ENCODE results near the gene LCN10. TPM values are rescaled to one million over a fixed set of nuclear protein-coding genes. Genes with fewer than 3 reads are reported as not detected.

Gene LCN10
- total RNA-seq, 4 donors from 2014 or later, result 7.0 to 12.6 (median 9.8) TPM

GRCh38 chr9:136729144-136729543 is 13.6 kb downstream of the LCN10 start:
- TF ChIP-seq POLR2AphosphoS5 (IDR thresholded peaks at IDR 0.05) (no peak), EP300 (IDR thresholded peaks at IDR 0.05) (no peak), POLR2A (IDR thresholded peaks at IDR 0.05; ENCODE audit: low read depth) (no peak), CTCF (IDR thresholded peaks at IDR 0.05) (no peak)
- Histone ChIP-seq H3K36me3 (peaks cover 14 to 28% (median 26%) of the 10 kb centered on the region in 4 donors), H3K27me3 (no peaks in the 10 kb centered on the region), H3K9me3 (no peaks in the 10 kb centered on the region), H3K4me1 (peaks cover 37 to 49% (median 43%) of the 10 kb centered on the region in 4 donors), H3K27ac (replicated peaks in 1 of 4) (peak overlapping the region in 2 of 4 donors; percentile 79 to 83), H3K4me3 (peak overlapping the region; percentile 64 to 85 (median 74))
- intact Hi-C loops (cut with DNase I), result loop anchor here (5.0 kb wide), 1 partner anchor 42 kb away; the partner anchor contains the start of gene AGPAT2
- DNase-seq (ENCODE audit: extremely low spot score), result no peak
- 73% methylated on average over 6 of the region's 7 CpGs for whole genome bisulfite sequencing

- WGBS, result 10% methylated on average over 4 of the region's 53 CpGs
- Histone ChIP-seq H3K4me3 (peak overlapping the region; percentile 64 to 85 (median 74)), H3K9me3 (no peaks in the 10 kb centered on the region), H3K36me3 (peaks cover 20 to 33% (median 32%) of the 10 kb centered on the region in 4 donors), H3K27ac (replicated peaks in 1 of 4) (peak overlapping the region; percentile 75 to 83 (median 80)), H3K27me3 (no peaks in the 10 kb centered on the region), H3K4me1 (peaks cover 37 to 54% (median 44%) of the 10 kb centered on the region in 4 donors)
- intact Hi-C loops (cut with DNase I), result loop anchor here (5.0 kb wide), 1 partner anchor 41 kb away; the partner anchor contains the start of gene AGPAT2
- no peak for TF ChIP-seq POLR2A (IDR thresholded peaks at IDR 0.05; ENCODE audit: low read depth)
- no peak for TF ChIP-seq POLR2AphosphoS5 (IDR thresholded peaks at IDR 0.05)
- TF ChIP-seq EP300 (IDR thresholded peaks at IDR 0.05), result no peak
- no peak for TF ChIP-seq CTCF (IDR thresholded peaks at IDR 0.05)
- DNase-seq (ENCODE audit: extremely low spot score), result no peak
Measured at GRCh38 chr9:136728548-136729123, 14.1 kb downstream of the LCN10 start.

- H3K4me1 ChIP-seq, result peaks cover 37 to 59% (median 49%) of the 10 kb centered on the region in 4 donors
- peak; percentile 97 for DNase-seq (ENCODE audit: extremely low spot score)
- no peaks in the 10 kb centered on the region for H3K27me3 ChIP-seq
- intact Hi-C loops (cut with DNase I), result loop anchor here (5.0 kb wide), 1 partner anchor 41 kb away; the partner anchor contains the start of gene AGPAT2
- TF ChIP-seq POLR2AphosphoS5 (IDR thresholded peaks at IDR 0.05) (peak; percentile 98 to 100), POLR2A (IDR thresholded peaks at IDR 0.05; ENCODE audit: low read depth) (peak; percentile 97), CTCF (IDR thresholded peaks at IDR 0.05) (peak; percentile 90 to 96 (median 96)), EP300 (IDR thresholded peaks at IDR 0.05) (no peak)
- peak overlapping the region; percentile 64 to 85 (median 74) for H3K4me3 ChIP-seq
- no peaks in the 10 kb centered on the region for H3K9me3 ChIP-seq
- peak overlapping the region; percentile 75 to 83 (median 80) for H3K27ac ChIP-seq (replicated peaks in 1 of 4)
- WGBS, result no CpG with 5 or more reads among the region's 66 CpGs
- H3K36me3 ChIP-seq, result peaks cover 25 to 38% (median 37%) of the 10 kb centered on the region in 4 donors
Measured at GRCh38 chr9:136728080-136728547, 14.6 kb downstream of the LCN10 start.

GRCh38 chr9:136726631-136727191 is 16.0 kb downstream of the LCN10 start:
- intact Hi-C loops (cut with DNase I), result loop anchor here (5.0 kb wide), 1 partner anchor 39 kb away; the partner anchor contains the start of gene AGPAT2
- no peak for DNase-seq (ENCODE audit: extremely low spot score)
- peak in 1 of 3 experiments; percentile 16 for TF ChIP-seq CTCF (IDR thresholded peaks at IDR 0.05)
- TF ChIP-seq POLR2A (IDR thresholded peaks at IDR 0.05; ENCODE audit: low read depth), result no peak
- H3K4me1 ChIP-seq, result peaks cover 47 to 73% (median 62%) of the 10 kb centered on the region in 4 donors
- H3K36me3 ChIP-seq, result peaks cover 34 to 52% (median 51%) of the 10 kb centered on the region in 4 donors
- H3K27me3 ChIP-seq, result no peaks in the 10 kb centered on the region
- 17% methylated on average over 16 of the region's 18 CpGs for WGBS
- H3K9me3 ChIP-seq, result no peaks in the 10 kb centered on the region
- H3K4me3 ChIP-seq, result peak overlapping the region; percentile 64 to 85 (median 74)
- peak overlapping the region in 3 of 4 donors; percentile 11 to 79 (median 13) for H3K27ac ChIP-seq (replicated peaks in 1 of 4)

All from esophagus muscularis mucosa (tissue), 4 donors.